GM12865 (cell line): Measurements from ENCODE around the gene DCP2.
"Not testable (repeated sequence)": the region's sequence is repeated elsewhere in the genome, so short reads cannot be mapped to it uniquely, and the experiment has no call there.

Experiments
- DNase-seq: peaks from one replicate; pipeline ENCODE4 v3.0.0; 2010; ENCODE audit warnings: low read depth
- H3K4me3 ChIP-seq: 2 replicates; pipeline ENCODE4 v1.5.1; 2011; ENCODE audit warnings: mild to moderate bottlenecking, low read depth, low read length, control low read depth
- CTCF ChIP-seq: IDR thresholded peaks from 2 replicates; pipeline ENCODE4 v1.5.1; 2011; ENCODE audit warnings: low read length, control low read depth, low read depth, inconsistent platforms; ENCODE audit not compliant: insufficient read depth; ENCODE audit errors: missing control alignments

DCP2 gene

GRCh38 chr5:112957036-112957808 lies 19.4 kb upstream of the DCP2 start:
- no peak for TF ChIP-seq CTCF
- H3K4me3 ChIP-seq, result no peak overlapping the region
- no peak for DNase-seq

GRCh38 chr5:112958093-112959088 lies 18.2 kb upstream of the DCP2 start:
- peak overlapping the region; percentile 8 for H3K4me3 ChIP-seq
- no peak for TF ChIP-seq CTCF
- peak; percentile 75 for DNase-seq

GRCh38 chr5:112959872-112960271 lies 16.7 kb upstream of the DCP2 start:
- DNase-seq, H3K4me3 ChIP-seq: not testable (repeated sequence)

GRCh38 chr5:112960315-112960714 lies 16.3 kb upstream of the DCP2 start:
- DNase-seq, result no peak
- TF ChIP-seq CTCF, result no peak
- H3K4me3 ChIP-seq, result no peak overlapping the region

- DNase-seq, result no peak
- H3K4me3 ChIP-seq, result no peak overlapping the region
- no peak for TF ChIP-seq CTCF
Measured at GRCh38 chr5:112960863-112961504, 15.6 kb upstream of the DCP2 start.

- not testable (repeated sequence) for H3K4me3 ChIP-seq, DNase-seq
Measured at GRCh38 chr5:112963374-112963733, 13.2 kb upstream of the DCP2 start.

- TF ChIP-seq CTCF, result no peak
- DNase-seq, result no peak
- H3K4me3 ChIP-seq, result no peak overlapping the region
Measured at GRCh38 chr5:112965733-112966306, 10.8 kb upstream of the DCP2 start.
